Activated T-cell treated with anti-CD3 and anti-CD28 coated beads for 4 hours (primary cell): ENCODE data around the gene NADK.
A peak's percentile ranks its signal among the peaks of the same experiment; 100 is the strongest.

Experiments
- DNase-seq: peaks from one replicate; pipeline ENCODE4 v3.0.0-alpha.2; 2020

The NADK gene

GRCh38 chr1:1786836-1787605 is 8.8 kb upstream of the NADK start:
- no peak for DNase-seq

- no peak for DNase-seq
Measured at GRCh38 chr1:1785666-1786065, 7.4 kb upstream of the NADK start.

GRCh38 chr1:1784933-1785332 is 6.7 kb upstream of the NADK start:
- DNase-seq = no peak

- no peak for DNase-seq
Measured at GRCh38 chr1:1783320-1783719, 5.0 kb upstream of the NADK start.

GRCh38 chr1:1782399-1783221 is 4.3 kb upstream of the NADK start:
- DNase-seq = no peak

- no peak for DNase-seq
Measured at GRCh38 chr1:1781526-1781903, 3.2 kb upstream of the NADK start.

- DNase-seq = no peak
Measured at GRCh38 chr1:1780598-1781525, 2.6 kb upstream of the NADK start.

- DNase-seq = peak; percentile 24
Measured at GRCh38 chr1:1779691-1780597, 1.7 kb upstream of the NADK start.

- no peak for DNase-seq
Measured at GRCh38 chr1:1779320-1779675, 1.0 kb upstream of the NADK start.

- DNase-seq = peak; percentile 75
Measured at GRCh38 chr1:1778663-1779319, 521 bp upstream of the NADK start.

- DNase-seq = no peak
Measured at GRCh38 chr1:1777583-1777899, 729 bp downstream of the NADK start.

- no peak for DNase-seq
Measured at GRCh38 chr1:1776672-1777582, 1.3 kb downstream of the NADK start.

GRCh38 chr1:1775327-1776226 is 2.7 kb downstream of the NADK start:
- DNase-seq = no peak

GRCh38 chr1:1773874-1774273 is 4.4 kb downstream of the NADK start:
- no peak for DNase-seq

GRCh38 chr1:1771096-1771495 is 7.2 kb downstream of the NADK start:
- no peak for DNase-seq

- DNase-seq = no peak
Measured at GRCh38 chr1:1770102-1770501, 8.2 kb downstream of the NADK start.

- no peak for DNase-seq
Measured at GRCh38 chr1:1768249-1768992, 9.8 kb downstream of the NADK start.

GRCh38 chr1:1764876-1765470 is 13.3 kb downstream of the NADK start:
- no peak for DNase-seq
